ENCODE data around the gene FRAT1.

FRAT1 gene

DNA sequence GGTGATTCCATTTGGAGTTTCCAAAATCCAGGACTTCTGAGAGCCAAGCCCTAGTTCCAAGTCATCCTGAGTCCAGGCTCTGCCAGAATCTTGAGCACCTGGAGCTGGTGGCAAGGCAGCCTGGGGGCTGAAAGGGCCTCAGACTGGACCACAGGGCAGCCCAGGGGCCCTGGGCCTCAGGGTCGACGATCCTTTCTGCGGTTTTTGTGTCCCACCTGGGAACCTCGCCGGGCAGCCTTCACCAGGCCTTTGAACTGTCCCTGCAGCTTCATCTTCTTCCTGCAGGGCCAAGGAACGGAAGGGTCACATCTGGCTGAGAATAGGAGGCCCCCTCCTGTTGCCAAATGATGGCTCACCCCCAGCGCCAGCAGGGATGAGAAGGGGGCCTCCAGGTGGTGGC is 37.8 kb downstream of the FRAT1 start:
- TF ChIP-seq, protein P1, sequence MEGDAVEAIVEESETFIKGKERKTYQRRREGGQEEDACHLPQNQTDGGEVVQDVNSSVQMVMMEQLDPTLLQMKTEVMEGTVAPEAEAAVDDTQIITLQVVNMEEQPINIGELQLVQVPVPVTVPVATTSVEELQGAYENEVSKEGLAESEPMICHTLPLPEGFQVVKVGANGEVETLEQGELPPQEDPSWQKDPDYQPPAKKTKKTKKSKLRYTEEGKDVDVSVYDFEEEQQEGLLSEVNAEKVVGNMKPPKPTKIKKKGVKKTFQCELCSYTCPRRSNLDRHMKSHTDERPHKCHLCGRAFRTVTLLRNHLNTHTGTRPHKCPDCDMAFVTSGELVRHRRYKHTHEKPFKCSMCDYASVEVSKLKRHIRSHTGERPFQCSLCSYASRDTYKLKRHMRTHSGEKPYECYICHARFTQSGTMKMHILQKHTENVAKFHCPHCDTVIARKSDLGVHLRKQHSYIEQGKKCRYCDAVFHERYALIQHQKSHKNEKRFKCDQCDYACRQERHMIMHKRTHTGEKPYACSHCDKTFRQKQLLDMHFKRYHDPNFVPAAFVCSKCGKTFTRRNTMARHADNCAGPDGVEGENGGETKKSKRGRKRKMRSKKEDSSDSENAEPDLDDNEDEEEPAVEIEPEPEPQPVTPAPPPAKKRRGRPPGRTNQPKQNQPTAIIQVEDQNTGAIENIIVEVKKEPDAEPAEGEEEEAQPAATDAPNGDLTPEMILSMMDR (IDR thresholded peaks at IDR 0.05; ENCODE audit: poor library complexity, severe bottlenecking), result no peak
- peaks cover 27% of the 10 kb centered on the region for H3K36me3 ChIP-seq (ENCODE audit: low read depth)
- no peaks in the 10 kb centered on the region for H3K4me1 ChIP-seq (ENCODE audit: insufficient read depth, poor library complexity, severe bottlenecking)
- DNase-seq (ENCODE audit: low spot score) (no peak), ATAC-seq (ENCODE audit: low read depth) (no peak)
- no peaks in the 10 kb centered on the region for H3K27me3 ChIP-seq (ENCODE audit: insufficient read depth, poor library complexity, severe bottlenecking)
- H3K4me3 ChIP-seq (ENCODE audit: severe bottlenecking), result no peak overlapping the region
- no peak overlapping the region for H3K27ac ChIP-seq (ENCODE audit: poor library complexity, severe bottlenecking)
- H3K9me3 ChIP-seq (ENCODE audit: severe bottlenecking), result no peaks in the 10 kb centered on the region

DNA sequence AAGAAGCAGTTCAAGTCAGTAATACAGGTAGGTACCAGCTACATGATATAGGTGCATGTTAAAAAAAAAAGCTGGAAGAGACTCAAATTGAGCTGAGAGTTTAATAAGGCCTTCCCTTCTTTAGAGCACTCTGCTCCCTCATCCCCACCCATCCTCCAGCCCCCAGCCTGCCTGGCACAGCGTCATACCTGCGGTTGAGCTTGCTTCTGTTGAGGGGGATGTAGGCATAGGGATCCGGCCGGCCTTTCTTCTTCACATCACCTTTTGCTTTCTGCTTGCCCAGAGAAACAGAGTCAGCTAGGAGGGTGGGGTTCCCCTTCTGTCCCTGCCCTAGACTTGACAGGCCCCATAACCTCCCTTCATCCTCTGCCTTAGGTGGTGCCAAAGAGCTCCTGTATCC is 39.3 kb downstream of the FRAT1 start:
- TF ChIP-seq, protein P1 (IDR thresholded peaks at IDR 0.05; ENCODE audit: poor library complexity, severe bottlenecking), result no peak
- no peak overlapping the region for H3K27ac ChIP-seq (ENCODE audit: poor library complexity, severe bottlenecking)
- H3K4me3 ChIP-seq (ENCODE audit: severe bottlenecking), result no peak overlapping the region
- H3K9me3 ChIP-seq (ENCODE audit: severe bottlenecking), result no peaks in the 10 kb centered on the region
- H3K27me3 ChIP-seq (ENCODE audit: insufficient read depth, poor library complexity, severe bottlenecking), result no peaks in the 10 kb centered on the region
- DNase-seq (ENCODE audit: low spot score) (no peak), ATAC-seq (ENCODE audit: low read depth) (no peak)
- no peaks in the 10 kb centered on the region for H3K4me1 ChIP-seq (ENCODE audit: insufficient read depth, poor library complexity, severe bottlenecking)
- H3K36me3 ChIP-seq (ENCODE audit: low read depth), result peaks cover 31% of the 10 kb centered on the region

DNA sequence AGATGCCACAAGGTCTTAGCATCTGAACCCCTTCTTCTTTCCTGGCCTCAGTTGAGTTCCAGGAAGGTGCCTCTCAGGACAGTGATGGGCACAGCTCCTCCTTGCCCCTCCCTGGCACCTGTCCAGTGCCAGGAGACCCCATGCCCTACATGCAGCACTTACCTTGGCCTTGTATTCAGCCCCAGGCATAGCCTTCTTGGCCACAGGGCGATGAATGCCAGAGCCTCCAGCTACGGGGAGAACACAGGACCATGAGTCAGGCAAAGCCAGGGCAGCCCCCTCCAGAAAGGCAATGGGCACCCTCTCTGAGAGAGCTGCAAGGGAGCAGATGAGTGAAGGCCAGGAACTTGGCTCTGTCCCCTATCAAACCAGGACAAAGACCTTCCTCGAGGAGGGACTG is 39.7 kb downstream of the FRAT1 start:
- TF ChIP-seq, protein P1 (IDR thresholded peaks at IDR 0.05; ENCODE audit: poor library complexity, severe bottlenecking), result no peak
- DNase-seq (ENCODE audit: low spot score) (no peak), ATAC-seq (ENCODE audit: low read depth) (no peak)
- no peak overlapping the region for H3K4me3 ChIP-seq (ENCODE audit: severe bottlenecking)
- no peaks in the 10 kb centered on the region for H3K4me1 ChIP-seq (ENCODE audit: insufficient read depth, poor library complexity, severe bottlenecking)
- H3K36me3 ChIP-seq (ENCODE audit: low read depth), result peaks cover 31% of the 10 kb centered on the region
- no peaks in the 10 kb centered on the region for H3K27me3 ChIP-seq (ENCODE audit: insufficient read depth, poor library complexity, severe bottlenecking)
- no peaks in the 10 kb centered on the region for H3K9me3 ChIP-seq (ENCODE audit: severe bottlenecking)
- H3K27ac ChIP-seq (ENCODE audit: poor library complexity, severe bottlenecking), result no peak overlapping the region

DNA sequence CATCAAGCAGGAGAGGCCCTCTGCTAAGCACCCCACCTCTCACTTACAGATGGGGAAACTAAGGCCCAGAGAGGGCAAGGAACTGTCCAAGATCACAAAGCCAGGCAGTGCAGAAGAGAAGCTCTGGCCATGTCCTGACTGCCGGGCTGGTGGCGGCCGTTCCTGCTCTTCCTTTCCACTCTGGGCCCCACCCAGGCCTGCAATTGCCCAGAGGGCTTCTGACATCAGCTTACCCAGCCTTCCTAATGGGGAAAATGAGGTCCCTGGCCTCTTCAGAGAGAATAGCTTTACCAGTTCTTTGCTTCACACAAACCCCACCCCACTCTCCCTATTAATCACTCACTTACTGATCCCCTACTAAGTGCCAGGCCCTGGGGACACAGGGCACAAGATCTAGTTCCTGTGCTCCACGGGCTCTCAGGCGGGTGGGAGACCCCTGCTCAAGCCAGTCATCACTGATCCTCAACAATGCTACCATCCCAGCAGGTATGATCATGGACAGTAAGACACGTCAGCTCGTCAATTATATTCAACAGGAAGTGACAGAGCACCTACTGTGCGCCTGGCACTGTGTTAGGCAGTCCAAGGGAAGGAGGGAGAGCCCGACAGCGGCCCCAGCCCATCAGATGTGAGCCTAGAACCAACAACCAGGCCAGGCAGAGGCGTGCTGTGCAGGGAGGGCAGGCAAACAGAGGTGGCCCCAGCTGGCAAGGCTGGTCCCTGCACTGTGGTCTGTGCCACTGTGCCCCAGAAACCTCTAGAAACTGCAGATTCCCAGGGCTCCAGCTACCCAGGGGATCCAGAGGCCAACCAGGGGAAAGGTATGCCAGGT is 41.9 kb downstream of the FRAT1 start:
- Histone ChIP-seq H3K36me3 (ENCODE audit: low read depth) (peaks cover 26% of the 10 kb centered on the region), H3K27ac (ENCODE audit: poor library complexity, severe bottlenecking) (no peak overlapping the region), H3K27me3 (ENCODE audit: insufficient read depth, poor library complexity, severe bottlenecking) (no peaks in the 10 kb centered on the region), H3K9me3 (ENCODE audit: severe bottlenecking) (no peaks in the 10 kb centered on the region), H3K4me1 (ENCODE audit: insufficient read depth, poor library complexity, severe bottlenecking) (no peaks in the 10 kb centered on the region), H3K4me3 (ENCODE audit: severe bottlenecking) (no peak overlapping the region)
- TF ChIP-seq, protein P1 (IDR thresholded peaks at IDR 0.05; ENCODE audit: poor library complexity, severe bottlenecking), result no peak
- ATAC-seq (ENCODE audit: low read depth) (no peak), DNase-seq (ENCODE audit: low spot score) (no peak)

DNA sequence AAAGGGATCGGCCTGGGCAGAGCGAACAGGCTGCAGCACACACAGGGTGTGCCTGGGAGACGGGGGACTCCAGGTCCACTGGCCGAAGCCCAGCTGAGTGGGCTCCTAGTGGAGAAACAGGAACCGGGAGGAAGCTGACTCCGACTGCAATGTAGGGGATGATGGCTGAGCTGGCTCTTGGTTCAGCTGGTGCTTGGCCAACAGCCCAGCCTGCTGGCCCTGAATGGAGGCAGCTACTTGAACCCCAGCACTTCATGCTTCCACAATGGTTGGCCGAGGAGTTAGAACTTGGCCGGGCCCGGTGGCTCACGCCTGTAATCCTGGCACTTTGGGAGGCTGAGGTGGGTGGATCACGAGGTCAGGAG is 42.4 kb downstream of the FRAT1 start:
- no peak for ATAC-seq (ENCODE audit: low read depth)
- TF ChIP-seq, protein P1 (IDR thresholded peaks at IDR 0.05; ENCODE audit: poor library complexity, severe bottlenecking), result no peak
- H3K4me3 ChIP-seq (ENCODE audit: severe bottlenecking), result no peak overlapping the region
- no peaks in the 10 kb centered on the region for H3K9me3 ChIP-seq (ENCODE audit: severe bottlenecking)
- no peaks in the 10 kb centered on the region for H3K4me1 ChIP-seq (ENCODE audit: insufficient read depth, poor library complexity, severe bottlenecking)
- H3K27me3 ChIP-seq (ENCODE audit: insufficient read depth, poor library complexity, severe bottlenecking), result no peaks in the 10 kb centered on the region
- H3K36me3 ChIP-seq (ENCODE audit: low read depth), result peaks cover 22% of the 10 kb centered on the region
- H3K27ac ChIP-seq (ENCODE audit: poor library complexity, severe bottlenecking), result no peak overlapping the region
- no peak for DNase-seq (ENCODE audit: low spot score)
